PFSK-1 (cell line): ENCODE results near the gene GALNT18.

Experiments
- POLR2AphosphoS5 ChIP-seq: IDR thresholded peaks from 2 replicates; pipeline ENCODE4 v1.6.1; 2012; ENCODE audit warnings: low read depth, mild to moderate bottlenecking, control low read depth, low read length, moderate library complexity
- SIN3A ChIP-seq: IDR thresholded peaks from 2 replicates; pipeline ENCODE4 v1.6.1; 2012; ENCODE audit warnings: mild to moderate bottlenecking, low read length, moderate library complexity, borderline replicate concordance; ENCODE audit not compliant: insufficient read depth
- TAF1 ChIP-seq: IDR thresholded peaks from 2 replicates; pipeline ENCODE4 v1.6.1; 2012; ENCODE audit warnings: low read length, control low read depth, borderline replicate concordance; ENCODE audit not compliant: insufficient read depth
- TF ChIP-seq, protein P1 (sequence below), 2 experiments: IDR thresholded peaks; 2 replicates each; pipeline versions ENCODE4 v1.6.1 to v1.8.0; 2011 to 2012; ENCODE audit warnings: low read depth in 2 of 2, low read length in 2 of 2, control low read depth in 1 of 2, inconsistent platforms in 1 of 2, mild to moderate bottlenecking in 1 of 2, moderate library complexity in 1 of 2; ENCODE audit not compliant: insufficient read depth in 1 of 2

DNA sequence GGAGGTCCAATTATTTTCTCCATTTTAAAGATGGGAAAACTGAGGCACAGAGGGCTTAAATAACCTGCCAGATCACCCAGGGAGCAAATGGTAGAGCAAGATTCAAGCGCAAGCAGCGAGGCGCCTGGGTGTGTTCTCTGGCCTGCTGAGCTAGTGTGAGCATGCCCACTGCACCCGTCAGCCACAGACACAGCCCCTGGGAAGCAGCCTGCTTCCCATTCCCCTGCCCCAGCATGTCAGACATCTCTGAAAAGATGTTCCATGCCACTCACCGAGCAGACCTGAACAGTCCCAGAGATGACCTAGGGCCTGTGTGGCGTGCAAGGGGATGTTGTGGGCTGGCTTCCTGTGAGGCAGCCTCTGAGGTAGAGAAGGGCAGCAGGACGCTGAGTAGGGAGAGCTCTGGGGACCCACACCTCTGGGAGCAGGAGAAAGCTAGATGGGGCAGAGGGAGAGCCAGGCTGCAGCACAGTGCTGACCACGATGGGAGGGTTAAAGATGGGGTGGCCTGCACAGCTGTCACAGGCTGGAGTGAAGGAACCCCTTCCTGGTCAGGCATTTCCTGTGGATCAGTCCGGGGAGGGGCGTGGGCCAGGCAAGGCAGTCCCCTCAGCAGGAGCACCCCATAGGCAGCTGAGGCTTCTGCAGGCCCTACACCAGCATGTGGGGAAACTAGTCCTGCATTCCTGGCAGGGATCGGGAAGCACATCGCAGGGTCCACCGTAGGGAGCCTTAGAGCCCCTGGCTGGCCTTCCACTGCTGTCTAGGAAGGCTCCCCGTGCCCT lies 101.4 kb downstream of the GALNT18 start:
- TF ChIP-seq SIN3A (no peak), TAF1 (no peak), POLR2AphosphoS5 (no peak)
- TF ChIP-seq, protein P1, sequence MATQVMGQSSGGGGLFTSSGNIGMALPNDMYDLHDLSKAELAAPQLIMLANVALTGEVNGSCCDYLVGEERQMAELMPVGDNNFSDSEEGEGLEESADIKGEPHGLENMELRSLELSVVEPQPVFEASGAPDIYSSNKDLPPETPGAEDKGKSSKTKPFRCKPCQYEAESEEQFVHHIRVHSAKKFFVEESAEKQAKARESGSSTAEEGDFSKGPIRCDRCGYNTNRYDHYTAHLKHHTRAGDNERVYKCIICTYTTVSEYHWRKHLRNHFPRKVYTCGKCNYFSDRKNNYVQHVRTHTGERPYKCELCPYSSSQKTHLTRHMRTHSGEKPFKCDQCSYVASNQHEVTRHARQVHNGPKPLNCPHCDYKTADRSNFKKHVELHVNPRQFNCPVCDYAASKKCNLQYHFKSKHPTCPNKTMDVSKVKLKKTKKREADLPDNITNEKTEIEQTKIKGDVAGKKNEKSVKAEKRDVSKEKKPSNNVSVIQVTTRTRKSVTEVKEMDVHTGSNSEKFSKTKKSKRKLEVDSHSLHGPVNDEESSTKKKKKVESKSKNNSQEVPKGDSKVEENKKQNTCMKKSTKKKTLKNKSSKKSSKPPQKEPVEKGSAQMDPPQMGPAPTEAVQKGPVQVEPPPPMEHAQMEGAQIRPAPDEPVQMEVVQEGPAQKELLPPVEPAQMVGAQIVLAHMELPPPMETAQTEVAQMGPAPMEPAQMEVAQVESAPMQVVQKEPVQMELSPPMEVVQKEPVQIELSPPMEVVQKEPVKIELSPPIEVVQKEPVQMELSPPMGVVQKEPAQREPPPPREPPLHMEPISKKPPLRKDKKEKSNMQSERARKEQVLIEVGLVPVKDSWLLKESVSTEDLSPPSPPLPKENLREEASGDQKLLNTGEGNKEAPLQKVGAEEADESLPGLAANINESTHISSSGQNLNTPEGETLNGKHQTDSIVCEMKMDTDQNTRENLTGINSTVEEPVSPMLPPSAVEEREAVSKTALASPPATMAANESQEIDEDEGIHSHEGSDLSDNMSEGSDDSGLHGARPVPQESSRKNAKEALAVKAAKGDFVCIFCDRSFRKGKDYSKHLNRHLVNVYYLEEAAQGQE (IDR thresholded peaks at IDR 0.05; ENCODE audit: insufficient read depth in 1 of 2, low read depth in 2 of 2, low read length in 2 of 2) = no peak
